Neural progenitor cell (in vitro differentiated cells): ENCODE data around the gene DACT1. TPM values are rescaled to one million over a fixed set of nuclear protein-coding genes. Genes with fewer than 3 reads are reported as not detected.

ENCODE experiments used
- DNase-seq: peaks from one replicate; pipeline ENCODE4 v3.0.0-alpha.2; 2016; ENCODE audit warnings: low spot score
- H2AFZ ChIP-seq: fragments of 200-600 bp; sonication (generic); replicated peaks from 2 replicates; pipeline ENCODE4 v1.6.1; 2016; ENCODE audit warnings: antibody characterized with exemption
- H3F3A ChIP-seq: fragments of 200-600 bp; sonication (generic); 2 replicates; pipeline ENCODE4 v1.6.1; 2016; ENCODE audit warnings: antibody characterized with exemption, low read depth
- H3K27ac ChIP-seq: fragments of 200-600 bp; sonication (generic); 2 replicates; pipeline ENCODE4 v1.5.1; 2016; ENCODE audit warnings: mild to moderate bottlenecking
- H3K27me3 ChIP-seq: fragments of 200-600 bp; sonication (generic); 2 replicates; pipeline ENCODE4 v1.6.1; 2016; ENCODE audit warnings: mild to moderate bottlenecking, moderate library complexity
- H3K36me3 ChIP-seq: fragments of 200-600 bp; sonication (generic); 2 replicates; pipeline ENCODE4 v1.5.1; 2016
- H3K4me1 ChIP-seq: fragments of 200-600 bp; sonication (generic); 2 replicates; pipeline ENCODE4 v1.6.1; 2016; ENCODE audit warnings: mixed run types
- H3K4me2 ChIP-seq: fragments of 200-600 bp; sonication (generic); 2 replicates; pipeline ENCODE4 v1.6.1; 2016
- H3K4me3 ChIP-seq: fragments of 200-600 bp; sonication (generic); 2 replicates; pipeline ENCODE4 v1.5.1; 2016
- H3K79me2 ChIP-seq: fragments of 200-600 bp; sonication (generic); 2 replicates; pipeline ENCODE4 v1.6.1; 2016; ENCODE audit warnings: low read depth
- H3K9ac ChIP-seq: fragments of 200-600 bp; sonication (generic); 2 replicates; pipeline ENCODE4 v1.6.1; 2016
- H3K9me3 ChIP-seq: fragments of 200-600 bp; sonication (generic); 2 replicates; pipeline ENCODE4 v1.5.1; 2016; ENCODE audit warnings: low read depth
- H4K20me1 ChIP-seq: fragments of 200-600 bp; sonication (generic); 2 replicates; pipeline ENCODE4 v1.6.1; 2016; ENCODE audit warnings: low read depth
- H3K27ac Mint-ChIP-seq: 3 replicates; pipeline ENCODE4 v1.8.0; 2021; ENCODE audit warnings: mixed read lengths
- H3K27me3 Mint-ChIP-seq: 2 replicates; pipeline ENCODE4 v1.8.0; 2022; ENCODE audit warnings: low read depth, mild to moderate bottlenecking, inconsistent platforms, moderate library complexity, mixed read lengths; ENCODE audit not compliant: insufficient read depth
- H3K36me3 Mint-ChIP-seq: 3 replicates; pipeline ENCODE4 v1.8.0; 2021; ENCODE audit warnings: mixed read lengths
- H3K4me1 Mint-ChIP-seq: 3 replicates; pipeline ENCODE4 v1.8.0; 2021; ENCODE audit warnings: mixed read lengths
- H3K4me3 Mint-ChIP-seq: 3 replicates; pipeline ENCODE4 v1.8.0; 2021; ENCODE audit warnings: mild to moderate bottlenecking, moderate library complexity, mixed read lengths
- H3K9me3 Mint-ChIP-seq: 3 replicates; pipeline ENCODE4 v1.8.0; 2020; ENCODE audit warnings: mixed read lengths
- EZH2 ChIP-seq: fragments of 200-600 bp; sonication (generic); IDR thresholded peaks from 2 replicates; pipeline ENCODE4 v1.6.1; 2017; ENCODE audit warnings: antibody characterized with exemption, mild to moderate bottlenecking, moderate library complexity
- EZH2phosphoT487 ChIP-seq: fragments of 200-600 bp; sonication (generic); IDR thresholded peaks from 2 replicates; pipeline ENCODE4 v1.6.1; 2017; ENCODE audit warnings: antibody characterized with exemption
- total RNA-seq: library from RNA; depleted of rRNA; stranded (reverse); fragments of >200 nt; gene quantifications from 2 replicates; pipeline ENCODE4 v1.2.3, GENCODE V29; 2015; ENCODE audit warnings: low replicate concordance
- TF ChIP-seq, protein P1 (sequence below): fragments of 200-600 bp; sonication (generic); IDR thresholded peaks from 2 replicates; pipeline ENCODE4 v1.5.1; 2017; ENCODE audit warnings: antibody characterized with exemption, mild to moderate bottlenecking

DACT1 gene
- total RNA-seq, 1 donor from 2014 or later, result 3.4 TPM

DNA sequence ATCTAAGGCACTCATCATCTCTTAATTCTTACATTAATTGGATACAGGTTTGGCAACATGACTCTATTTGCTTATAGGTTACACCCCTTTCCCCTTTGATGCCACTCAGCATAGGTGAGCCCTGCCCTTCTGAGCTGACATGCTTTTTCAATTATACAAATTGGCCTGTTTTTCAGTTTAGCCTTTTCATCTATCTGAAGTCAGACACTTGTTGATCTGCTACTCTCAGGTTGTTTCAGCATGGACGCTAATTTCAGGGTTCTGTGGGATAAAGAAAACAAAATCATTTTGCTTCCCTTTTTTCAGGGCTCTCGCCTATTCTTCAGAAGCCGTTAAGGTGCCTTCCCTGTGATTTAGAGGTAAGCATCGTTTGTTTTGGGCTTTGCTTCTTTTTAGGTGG lies 55.3 kb downstream of the DACT1 start:
- Histone ChIP-seq H3K36me3 (no peaks in the 10 kb centered on the region), H3K27me3 (no peaks in the 10 kb centered on the region), H3K27ac (no peak overlapping the region), H3K4me3 (no peak overlapping the region), H3K9me3 (no peaks in the 10 kb centered on the region), H3K79me2 (no peaks in the 10 kb centered on the region), H2AFZ (no peak overlapping the region), H3K4me1 (no peaks in the 10 kb centered on the region), H3K4me2 (no peak overlapping the region), H4K20me1 (no peaks in the 10 kb centered on the region), H3F3A (no peaks in the 10 kb centered on the region), H3K9ac (no peak overlapping the region)
- peaks cover 6% of the 10 kb centered on the region for H3K4me1 Mint-ChIP-seq
- no peak for DNase-seq
- no peaks in the 10 kb centered on the region for H3K36me3 Mint-ChIP-seq
- H3K27me3 Mint-ChIP-seq, result no peaks in the 10 kb centered on the region
- H3K9me3 Mint-ChIP-seq, result peaks cover 4% of the 10 kb centered on the region
- no peak overlapping the region for H3K27ac Mint-ChIP-seq
- TF ChIP-seq EZH2phosphoT487, result no peak
- no peak for TF ChIP-seq EZH2
- TF ChIP-seq, protein P1, sequence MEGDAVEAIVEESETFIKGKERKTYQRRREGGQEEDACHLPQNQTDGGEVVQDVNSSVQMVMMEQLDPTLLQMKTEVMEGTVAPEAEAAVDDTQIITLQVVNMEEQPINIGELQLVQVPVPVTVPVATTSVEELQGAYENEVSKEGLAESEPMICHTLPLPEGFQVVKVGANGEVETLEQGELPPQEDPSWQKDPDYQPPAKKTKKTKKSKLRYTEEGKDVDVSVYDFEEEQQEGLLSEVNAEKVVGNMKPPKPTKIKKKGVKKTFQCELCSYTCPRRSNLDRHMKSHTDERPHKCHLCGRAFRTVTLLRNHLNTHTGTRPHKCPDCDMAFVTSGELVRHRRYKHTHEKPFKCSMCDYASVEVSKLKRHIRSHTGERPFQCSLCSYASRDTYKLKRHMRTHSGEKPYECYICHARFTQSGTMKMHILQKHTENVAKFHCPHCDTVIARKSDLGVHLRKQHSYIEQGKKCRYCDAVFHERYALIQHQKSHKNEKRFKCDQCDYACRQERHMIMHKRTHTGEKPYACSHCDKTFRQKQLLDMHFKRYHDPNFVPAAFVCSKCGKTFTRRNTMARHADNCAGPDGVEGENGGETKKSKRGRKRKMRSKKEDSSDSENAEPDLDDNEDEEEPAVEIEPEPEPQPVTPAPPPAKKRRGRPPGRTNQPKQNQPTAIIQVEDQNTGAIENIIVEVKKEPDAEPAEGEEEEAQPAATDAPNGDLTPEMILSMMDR, result no peak
- peak overlapping the region; percentile 42 for H3K4me3 Mint-ChIP-seq

DNA sequence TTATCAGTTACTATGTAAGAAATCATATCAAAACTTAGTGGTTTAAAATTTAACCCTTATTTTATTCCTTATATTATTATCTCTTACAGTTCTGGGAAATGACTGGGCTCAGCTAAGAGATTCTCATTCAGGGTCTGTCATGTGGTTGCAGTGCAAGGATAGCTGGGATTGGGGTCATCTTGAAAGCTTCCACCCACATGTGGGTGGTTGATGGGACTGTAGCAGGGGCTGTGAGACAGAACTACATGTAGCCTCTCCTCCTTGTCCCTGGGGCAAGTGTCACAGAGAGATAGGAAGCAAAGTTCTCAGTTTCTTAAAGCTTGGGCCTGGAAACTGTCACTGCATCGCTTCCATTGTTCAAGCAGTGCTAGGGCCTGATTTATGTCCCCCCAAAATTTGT lies 57.8 kb downstream of the DACT1 start:
- H3K4me2 ChIP-seq, result no peak overlapping the region
- H3K36me3 Mint-ChIP-seq, result no peaks in the 10 kb centered on the region
- H3K9me3 Mint-ChIP-seq, result no peaks in the 10 kb centered on the region
- no peaks in the 10 kb centered on the region for H3K27me3 Mint-ChIP-seq
- H3F3A ChIP-seq, result no peaks in the 10 kb centered on the region
- H3K4me1 Mint-ChIP-seq, result peaks cover 19% of the 10 kb centered on the region
- no peaks in the 10 kb centered on the region for H3K79me2 ChIP-seq
- H3K9ac ChIP-seq, result no peak overlapping the region
- no peak overlapping the region for H2AFZ ChIP-seq
- no peak for TF ChIP-seq EZH2
- TF ChIP-seq EZH2phosphoT487, result no peak
- TF ChIP-seq, protein P1, result no peak
- H3K36me3 ChIP-seq, result no peaks in the 10 kb centered on the region
- no peak overlapping the region for H3K4me3 ChIP-seq
- no peaks in the 10 kb centered on the region for H3K27me3 ChIP-seq
- no peaks in the 10 kb centered on the region for H3K9me3 ChIP-seq
- H3K4me1 ChIP-seq, result peaks cover 6% of the 10 kb centered on the region
- H3K4me3 Mint-ChIP-seq, result no peak overlapping the region
- H4K20me1 ChIP-seq, result no peaks in the 10 kb centered on the region
- H3K27ac Mint-ChIP-seq, result peak overlapping the region; percentile 10
- DNase-seq, result no peak
- no peak overlapping the region for H3K27ac ChIP-seq

DNA sequence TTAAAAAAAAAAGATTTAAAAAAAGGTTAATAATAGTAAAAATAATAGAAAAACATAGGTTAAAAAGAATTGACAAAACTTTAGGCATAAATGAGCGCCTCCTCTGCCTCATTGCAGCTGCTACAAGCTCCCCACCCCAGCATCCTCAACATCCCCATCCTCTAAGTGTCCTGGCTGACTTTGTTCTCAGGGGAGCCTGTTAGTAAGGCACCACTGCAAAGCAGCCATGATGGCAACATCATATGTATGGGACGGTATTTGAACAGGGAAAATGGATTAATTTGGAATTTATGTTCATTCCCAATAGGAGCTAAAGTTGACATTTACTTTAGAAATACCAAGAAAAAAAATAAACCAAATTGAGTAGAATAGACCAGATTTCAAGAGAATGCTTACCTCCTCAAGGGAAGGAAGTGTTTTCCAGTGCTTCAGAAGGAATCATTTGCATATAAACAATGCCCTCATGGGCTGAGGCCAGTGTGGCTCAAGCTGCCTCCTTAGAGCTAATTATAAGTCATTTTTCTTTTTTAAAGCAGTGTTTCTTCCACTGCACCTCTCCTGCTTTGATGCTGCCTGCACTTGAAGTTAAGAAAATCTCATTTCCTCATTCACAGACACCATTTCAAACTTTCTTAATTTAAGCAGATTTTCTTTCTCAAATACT lies 59.6 kb downstream of the DACT1 start:
- Histone ChIP-seq H3K27ac (no peak overlapping the region), H2AFZ (peak overlapping the region; percentile 3), H3F3A (no peaks in the 10 kb centered on the region), H3K4me2 (no peak overlapping the region), H3K79me2 (no peaks in the 10 kb centered on the region), H3K27me3 (no peaks in the 10 kb centered on the region), H4K20me1 (no peaks in the 10 kb centered on the region), H3K9me3 (no peaks in the 10 kb centered on the region), H3K4me1 (peaks cover 6% of the 10 kb centered on the region), H3K36me3 (no peaks in the 10 kb centered on the region), H3K4me3 (no peak overlapping the region), H3K9ac (no peak overlapping the region)
- no peaks in the 10 kb centered on the region for H3K9me3 Mint-ChIP-seq
- TF ChIP-seq, protein P1, result no peak
- TF ChIP-seq EZH2phosphoT487 (no peak), EZH2 (no peak)
- no peaks in the 10 kb centered on the region for H3K36me3 Mint-ChIP-seq
- no peak overlapping the region for H3K4me3 Mint-ChIP-seq
- no peak overlapping the region for H3K27ac Mint-ChIP-seq
- no peak for DNase-seq
- peaks cover 19% of the 10 kb centered on the region for H3K4me1 Mint-ChIP-seq
- H3K27me3 Mint-ChIP-seq, result no peaks in the 10 kb centered on the region

Other genes starting within 250 kb of the DACT1 start
- gene TOMM20L, start 242.0 kb upstream of the DACT1 start, total RNA-seq, result not detected in 2 replicates
- gene TIMM9, start 210.4 kb upstream of the DACT1 start, total RNA-seq, result 74.1 and 97.2 TPM in 2 replicates
- 55.9 and 79.4 TPM in 2 replicates for gene KIAA0586, start 210.2 kb upstream of the DACT1 start, total RNA-seq